HepG2 (cell line): ENCODE data around the gene XIAP. TPM values are rescaled to one million over a fixed set of nuclear protein-coding genes. Genes with fewer than 3 reads are reported as not detected.

Experiments
- BRCA1 ChIP-seq: sonication (generic); formaldehyde crosslinking; IDR thresholded peaks from 2 replicates; pipeline ENCODE4 v1.4.0; 2020; ENCODE audit warnings: missing genetic modification reagents
- CREM ChIP-seq, 2 experiments: sonication (generic) in 1 of 2; formaldehyde crosslinking in 1 of 2; IDR thresholded peaks; 2 replicates each; pipeline versions ENCODE4 v1.4.0 to v1.6.1; 2016 to 2020; ENCODE audit warnings: antibody characterized with exemption in 1 of 2, mild to moderate bottlenecking in 1 of 2, missing genetic modification reagents in 1 of 2
- EEA1 ChIP-seq: sonication (generic); formaldehyde crosslinking; IDR thresholded peaks from 2 replicates; pipeline ENCODE4 v1.5.1; 2020; ENCODE audit warnings: mild to moderate bottlenecking, missing genetic modification reagents, borderline replicate concordance
- FOXJ3 ChIP-seq: sonication (generic); formaldehyde crosslinking; IDR thresholded peaks from 2 replicates; pipeline ENCODE4 v1.4.0; 2020; ENCODE audit warnings: missing genetic modification reagents, mild to moderate bottlenecking, borderline replicate concordance
- FOXP1 ChIP-seq, 2 experiments: fragments of 450-650 bp in 1 of 2; IDR thresholded peaks; 2 replicates each; pipeline ENCODE4 v1.6.1; 2017 to 2018; ENCODE audit warnings: antibody characterized with exemption in 1 of 2
- MED1 ChIP-seq: sonication (generic); formaldehyde crosslinking; IDR thresholded peaks from 2 replicates; pipeline ENCODE4 v1.4.0; 2020; ENCODE audit warnings: missing genetic modification reagents
- NFE2 ChIP-seq: sonication (generic); formaldehyde crosslinking; IDR thresholded peaks from 2 replicates; pipeline ENCODE4 v1.4.0; 2020; ENCODE audit warnings: missing genetic modification reagents
- NFE2L1 ChIP-seq: sonication (generic); formaldehyde crosslinking; IDR thresholded peaks from 2 replicates; pipeline ENCODE4 v1.4.0; 2020; ENCODE audit warnings: missing genetic modification reagents, mild to moderate bottlenecking, borderline replicate concordance
- NR0B2 ChIP-seq: sonication (generic); formaldehyde crosslinking; IDR thresholded peaks from 2 replicates; pipeline ENCODE4 v1.4.0; 2020; ENCODE audit warnings: mild to moderate bottlenecking, missing genetic modification reagents
- RFX3 ChIP-seq: IDR thresholded peaks from 2 replicates; pipeline ENCODE4 v1.6.1; 2016; ENCODE audit warnings: missing biosample characterization, missing genetic modification reagents
- SIX1 ChIP-seq: sonication (generic); formaldehyde crosslinking; IDR thresholded peaks from 2 replicates; pipeline ENCODE4 v1.4.0; 2020; ENCODE audit warnings: missing genetic modification reagents, borderline replicate concordance
- TCF7 ChIP-seq: sonication (generic); IDR thresholded peaks from 2 replicates; pipeline ENCODE4 v1.6.1; 2016; ENCODE audit warnings: antibody characterized with exemption, low read depth
- TRIM24 ChIP-seq: sonication (generic); formaldehyde crosslinking; IDR thresholded peaks from 2 replicates; pipeline ENCODE4 v1.8.0; 2022; ENCODE audit warnings: mild to moderate bottlenecking, missing genetic modification reagents
- XBP1 ChIP-seq: sonication (generic); formaldehyde crosslinking; IDR thresholded peaks from 2 replicates; pipeline ENCODE4 v1.5.0; 2020; ENCODE audit warnings: missing genetic modification reagents
- ZBTB49 ChIP-seq: sonication (generic); formaldehyde crosslinking; IDR thresholded peaks from 2 replicates; pipeline ENCODE4 v1.4.0; 2020; ENCODE audit warnings: missing genetic modification reagents, borderline replicate concordance
- ZGPAT ChIP-seq: IDR thresholded peaks from 2 replicates; pipeline ENCODE4 v1.6.1; 2016; ENCODE audit warnings: mild to moderate bottlenecking
- ZNF138 ChIP-seq: sonication (generic); formaldehyde crosslinking; IDR thresholded peaks from 2 replicates; pipeline ENCODE4 v1.5.0; 2020; ENCODE audit warnings: mild to moderate bottlenecking, low read depth, missing genetic modification reagents
- ZNF337 ChIP-seq: sonication (generic); formaldehyde crosslinking; IDR thresholded peaks from 2 replicates; pipeline ENCODE4 v1.5.1; 2020; ENCODE audit warnings: missing genetic modification reagents, low read depth, mild to moderate bottlenecking, borderline replicate concordance
- ZNF362 ChIP-seq: sonication (generic); formaldehyde crosslinking; IDR thresholded peaks from 2 replicates; pipeline ENCODE4 v1.4.0; 2020; ENCODE audit warnings: missing genetic modification reagents, mild to moderate bottlenecking, borderline replicate concordance
- ZNF451 ChIP-seq: sonication (generic); formaldehyde crosslinking; IDR thresholded peaks from 2 replicates; pipeline ENCODE4 v1.5.0; 2020; ENCODE audit warnings: mild to moderate bottlenecking, missing genetic modification reagents
- ZNF550 ChIP-seq: sonication (generic); formaldehyde crosslinking; IDR thresholded peaks from 2 replicates; pipeline ENCODE4 v1.4.0; 2020; ENCODE audit warnings: mild to moderate bottlenecking, missing genetic modification reagents, borderline replicate concordance
- ZNF577 ChIP-seq: sonication (generic); formaldehyde crosslinking; IDR thresholded peaks from 2 replicates; pipeline ENCODE4 v1.4.0; 2020; ENCODE audit warnings: mild to moderate bottlenecking, low read depth, missing genetic modification reagents, borderline replicate concordance
- polyA plus RNA-seq, 8 experiments: library from polyadenylated mRNA; depleted of rRNA in 3 of 8; stranded (reverse) in 7 of 8; unstranded in 1 of 8; fragments of >200 nt; fragmentation: Illumina TruSeq in 4 of 8; extraction: Trizol in 4 of 8; gene quantifications; 2 replicates each; pipeline versions ENCODE4 v1.2.1 to v1.2.3, GENCODE V29; 2011 to 2016; ENCODE audit warnings: low read depth in 4 of 8, missing spikeins in 1 of 8, mixed read lengths in 1 of 8; ENCODE audit not compliant: insufficient read depth in 1 of 8
- total RNA-seq, 5 experiments: library from RNA; depleted of rRNA; stranded (reverse); fragments of >200 nt; fragmentation: Illumina TruSeq; extraction: Trizol; gene quantifications; 2 replicates each; pipeline ENCODE4 v1.2.3, GENCODE V29; 2016; ENCODE audit warnings: low read depth in 1 of 5
- TF ChIP-seq, protein P1 (sequence below): sonication (generic); formaldehyde crosslinking; IDR thresholded peaks from 2 replicates; pipeline ENCODE4 v1.8.0; 2022; ENCODE audit warnings: mild to moderate bottlenecking, missing genetic modification reagents
- TF ChIP-seq, protein P2 (sequence below): IDR thresholded peaks from 2 replicates; pipeline ENCODE4 v1.6.1; 2016; ENCODE audit warnings: mild to moderate bottlenecking, missing biosample characterization, missing genetic modification reagents

XIAP gene
- total and polyA plus RNA-seq, 2 of the 13 experiments (the other 11 are each of a cell fraction or from before 2014, with no cell fraction given) = 12.9 to 29.5 TPM

GRCh38 chrX:123822965-123823364, 36.9 kb upstream of the XIAP start (continued):
- TF ChIP-seq ZGPAT (CRISPR knock-in tag) (no peak), FOXP1 (IDR thresholded peaks at IDR 0.05) (no peak), FOXP1 (CRISPR knock-in tag; IDR thresholded peaks at IDR 0.05) (peak; percentile 36; the same call in 1 of the 2 replicates), FOXJ3 (no peak), ZNF337 (no peak), CREM (IDR thresholded peaks at IDR 0.05) (peak; percentile 56; the same call in 1 of the 2 replicates), CREM (CRISPR knock-in tag; IDR thresholded peaks at IDR 0.05) (no peak), MED1 (peak; percentile 89), ZNF577 (no peak), ZBTB49 (CRISPR knock-in tag) (no peak), ZNF138 (CRISPR knock-in tag) (no peak), ZNF451 (CRISPR knock-in tag) (no peak), RFX3 (CRISPR knock-in tag) (no peak), NFE2L1 (CRISPR knock-in tag) (no peak), BRCA1 (CRISPR knock-in tag) (no peak), TCF7 (peak; percentile 43; the same call in 1 of the 2 replicates), ZNF550 (CRISPR knock-in tag) (no peak), NR0B2 (CRISPR knock-in tag) (no peak), SIX1 (CRISPR knock-in tag) (no peak), EEA1 (no peak), ZNF362 (CRISPR knock-in tag) (no peak), NFE2 (CRISPR knock-in tag) (no peak), TRIM24 (CRISPR knock-in tag) (no peak), XBP1 (CRISPR knock-in tag) (no peak)
- TF ChIP-seq, protein P1, sequence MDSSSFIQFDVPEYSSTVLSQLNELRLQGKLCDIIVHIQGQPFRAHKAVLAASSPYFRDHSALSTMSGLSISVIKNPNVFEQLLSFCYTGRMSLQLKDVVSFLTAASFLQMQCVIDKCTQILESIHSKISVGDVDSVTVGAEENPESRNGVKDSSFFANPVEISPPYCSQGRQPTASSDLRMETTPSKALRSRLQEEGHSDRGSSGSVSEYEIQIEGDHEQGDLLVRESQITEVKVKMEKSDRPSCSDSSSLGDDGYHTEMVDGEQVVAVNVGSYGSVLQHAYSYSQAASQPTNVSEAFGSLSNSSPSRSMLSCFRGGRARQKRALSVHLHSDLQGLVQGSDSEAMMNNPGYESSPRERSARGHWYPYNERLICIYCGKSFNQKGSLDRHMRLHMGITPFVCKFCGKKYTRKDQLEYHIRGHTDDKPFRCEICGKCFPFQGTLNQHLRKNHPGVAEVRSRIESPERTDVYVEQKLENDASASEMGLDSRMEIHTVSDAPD (CRISPR knock-in tag) = no peak
- TF ChIP-seq, protein P2, sequence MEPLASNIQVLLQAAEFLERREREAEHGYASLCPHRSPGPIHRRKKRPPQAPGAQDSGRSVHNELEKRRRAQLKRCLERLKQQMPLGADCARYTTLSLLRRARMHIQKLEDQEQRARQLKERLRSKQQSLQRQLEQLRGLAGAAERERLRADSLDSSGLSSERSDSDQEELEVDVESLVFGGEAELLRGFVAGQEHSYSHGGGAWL (CRISPR knock-in tag) = no peak
